Nephron (organoid): ENCODE data around the gene ZBTB16.

Source experiments
- H3K27ac Mint-ChIP-seq, 3 experiments: 2 replicates each; pipeline ENCODE4 v1.8.0; 2020; ENCODE audit warnings: mixed read lengths in 3 of 3, mild to moderate bottlenecking in 2 of 3, moderate library complexity in 1 of 3
- H3K27me3 Mint-ChIP-seq: 2 replicates; pipeline ENCODE4 v1.8.0; 2021; ENCODE audit warnings: low read depth, mild to moderate bottlenecking, moderate library complexity, mixed read lengths
- H3K36me3 Mint-ChIP-seq: 2 replicates; pipeline ENCODE4 v1.8.0; 2020; ENCODE audit warnings: low read depth, mixed read lengths
- H3K4me1 Mint-ChIP-seq: 2 replicates; pipeline ENCODE4 v1.8.0; 2020; ENCODE audit warnings: mixed read lengths
- H3K4me3 Mint-ChIP-seq, 3 experiments: 2 replicates each; pipeline ENCODE4 v1.8.0; 2020; ENCODE audit warnings: mild to moderate bottlenecking in 3 of 3, mixed read lengths in 3 of 3, moderate library complexity in 2 of 3
- H3K9me3 Mint-ChIP-seq: 2 replicates; pipeline ENCODE4 v1.8.0; 2020; ENCODE audit warnings: mixed read lengths
- TF ChIP-seq, protein P1 (sequence below), 3 experiments: fragments of 200-600 bp; sonication (generic); IDR thresholded peaks; one replicate each; pipeline ENCODE4 v1.5.0; 2021; ENCODE audit warnings: antibody characterized with exemption in 3 of 3; ENCODE audit not compliant: unreplicated experiment in 3 of 3

ZBTB16 gene

DNA sequence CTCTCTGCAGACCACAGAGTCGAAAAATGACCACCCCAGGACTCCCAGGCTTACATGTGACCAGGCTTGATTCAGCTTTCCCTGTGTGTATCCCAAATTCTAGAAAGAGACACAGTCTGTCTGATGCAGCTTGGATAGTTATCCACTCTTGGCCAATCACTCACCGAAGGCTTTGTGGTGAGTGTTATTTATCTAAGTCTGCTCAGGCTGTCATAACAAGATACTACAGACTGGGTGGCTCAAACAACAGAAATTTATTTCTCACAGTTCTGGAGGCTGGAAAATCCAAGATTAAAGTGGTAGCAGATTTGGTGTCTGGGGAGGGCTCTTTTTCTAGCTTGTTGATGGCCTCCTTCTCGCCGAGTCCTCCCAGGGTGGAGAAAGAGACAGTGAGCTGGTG is 63.2 kb downstream of the ZBTB16 start:
- H3K4me1 Mint-ChIP-seq, result no peaks in the 10 kb centered on the region
- peaks cover 4% of the 10 kb centered on the region for H3K36me3 Mint-ChIP-seq
- no peak overlapping the region for H3K4me3 Mint-ChIP-seq
- no peak overlapping the region for H3K27ac Mint-ChIP-seq
- peaks cover 51% of the 10 kb centered on the region for H3K27me3 Mint-ChIP-seq
- no peaks in the 10 kb centered on the region for H3K9me3 Mint-ChIP-seq
- TF ChIP-seq, protein P1, sequence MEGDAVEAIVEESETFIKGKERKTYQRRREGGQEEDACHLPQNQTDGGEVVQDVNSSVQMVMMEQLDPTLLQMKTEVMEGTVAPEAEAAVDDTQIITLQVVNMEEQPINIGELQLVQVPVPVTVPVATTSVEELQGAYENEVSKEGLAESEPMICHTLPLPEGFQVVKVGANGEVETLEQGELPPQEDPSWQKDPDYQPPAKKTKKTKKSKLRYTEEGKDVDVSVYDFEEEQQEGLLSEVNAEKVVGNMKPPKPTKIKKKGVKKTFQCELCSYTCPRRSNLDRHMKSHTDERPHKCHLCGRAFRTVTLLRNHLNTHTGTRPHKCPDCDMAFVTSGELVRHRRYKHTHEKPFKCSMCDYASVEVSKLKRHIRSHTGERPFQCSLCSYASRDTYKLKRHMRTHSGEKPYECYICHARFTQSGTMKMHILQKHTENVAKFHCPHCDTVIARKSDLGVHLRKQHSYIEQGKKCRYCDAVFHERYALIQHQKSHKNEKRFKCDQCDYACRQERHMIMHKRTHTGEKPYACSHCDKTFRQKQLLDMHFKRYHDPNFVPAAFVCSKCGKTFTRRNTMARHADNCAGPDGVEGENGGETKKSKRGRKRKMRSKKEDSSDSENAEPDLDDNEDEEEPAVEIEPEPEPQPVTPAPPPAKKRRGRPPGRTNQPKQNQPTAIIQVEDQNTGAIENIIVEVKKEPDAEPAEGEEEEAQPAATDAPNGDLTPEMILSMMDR (IDR thresholded peaks at IDR 0.05; ENCODE audit: unreplicated experiment in 3 of 3), result no peak

DNA sequence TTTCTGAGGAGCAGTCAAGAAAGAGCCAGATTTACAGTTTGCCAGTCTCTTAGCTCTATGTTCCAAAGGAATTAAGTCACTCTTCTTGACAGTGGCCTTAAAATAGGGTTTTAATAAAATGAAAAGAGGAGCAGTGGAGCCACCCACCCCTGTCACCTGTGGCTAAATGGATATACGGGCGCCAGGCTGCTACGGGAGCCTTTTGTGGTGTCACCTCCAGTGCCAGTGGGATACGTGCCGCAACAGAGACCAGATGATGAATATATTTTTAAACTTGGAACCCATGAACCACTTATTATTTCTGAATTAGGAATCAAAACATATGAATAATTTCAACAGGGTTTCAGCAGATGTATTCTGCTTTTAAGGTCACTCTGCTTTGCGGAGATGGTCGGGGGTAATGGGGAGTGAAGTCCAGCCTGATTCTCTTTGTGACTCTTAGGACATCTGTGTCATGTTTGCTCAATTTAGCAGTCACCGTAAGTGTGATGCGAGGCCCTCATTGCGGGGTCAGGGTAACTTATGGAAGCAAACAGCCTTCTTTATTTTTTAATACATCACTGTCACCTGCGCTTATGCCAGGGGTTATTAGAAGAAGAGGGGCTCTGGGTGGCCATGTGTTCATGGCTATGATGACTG is 64.3 kb downstream of the ZBTB16 start:
- Mint-ChIP-seq H3K4me1 (no peaks in the 10 kb centered on the region), H3K4me3 (no peak overlapping the region), H3K36me3 (peaks cover 4% of the 10 kb centered on the region), H3K27ac (no peak overlapping the region), H3K27me3 (peaks cover 48% of the 10 kb centered on the region), H3K9me3 (no peaks in the 10 kb centered on the region)
- TF ChIP-seq, protein P1 (IDR thresholded peaks at IDR 0.05; ENCODE audit: unreplicated experiment in 3 of 3), result no peak

DNA sequence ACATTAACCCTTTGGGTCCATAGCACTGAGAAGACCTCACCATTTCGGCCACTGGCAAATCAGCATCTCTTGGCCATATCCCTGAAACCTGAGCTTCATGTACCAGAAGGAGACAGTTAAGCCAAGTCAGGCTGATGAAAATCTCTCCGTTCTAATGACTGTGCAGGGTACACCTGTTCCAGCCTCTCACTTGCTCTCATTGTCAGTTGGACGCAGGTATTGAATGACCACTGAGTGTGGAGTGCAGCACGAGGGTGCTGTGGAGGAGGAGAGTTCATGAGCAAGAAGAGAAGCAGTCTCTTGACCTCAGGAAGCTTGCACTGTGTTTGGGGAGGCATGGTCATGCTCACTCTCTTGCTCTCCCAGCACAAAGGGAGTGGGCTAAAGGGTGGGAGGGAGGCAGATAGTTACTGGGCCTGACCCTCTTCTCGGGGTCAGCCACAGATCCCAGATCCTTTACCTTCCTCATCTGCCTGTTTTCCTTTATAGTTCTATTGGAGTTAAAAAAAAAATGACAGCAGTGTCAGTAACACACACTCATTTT is 65.2 kb downstream of the ZBTB16 start:
- H3K4me3 Mint-ChIP-seq, result no peak overlapping the region
- TF ChIP-seq, protein P1 (IDR thresholded peaks at IDR 0.05; ENCODE audit: unreplicated experiment in 3 of 3), result no peak
- H3K4me1 Mint-ChIP-seq, result no peaks in the 10 kb centered on the region
- no peak overlapping the region for H3K27ac Mint-ChIP-seq
- peaks cover 48% of the 10 kb centered on the region for H3K27me3 Mint-ChIP-seq
- H3K9me3 Mint-ChIP-seq, result no peaks in the 10 kb centered on the region
- peaks cover 4% of the 10 kb centered on the region for H3K36me3 Mint-ChIP-seq

DNA sequence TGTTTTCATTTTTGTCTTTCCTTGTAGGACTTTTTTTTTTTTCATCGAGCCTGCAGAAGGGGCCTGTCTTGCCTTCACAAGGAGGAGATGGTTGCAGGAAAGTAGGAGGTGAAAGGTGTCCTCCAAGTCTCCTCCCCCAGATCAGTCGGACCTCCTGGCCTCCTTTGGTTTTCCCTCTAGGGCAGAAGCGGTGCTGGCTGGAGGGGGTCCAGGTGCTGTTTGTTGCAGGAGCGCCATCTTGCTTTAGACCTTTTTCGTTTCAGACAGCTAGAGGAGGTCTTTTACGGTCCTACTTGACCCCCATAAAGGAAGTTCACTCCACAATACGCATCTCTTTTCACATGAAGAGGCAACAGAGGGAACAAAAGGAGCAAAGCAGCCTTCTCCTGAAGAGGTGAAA is 66.0 kb downstream of the ZBTB16 start:
- no peak overlapping the region for H3K4me3 Mint-ChIP-seq
- TF ChIP-seq, protein P1 (IDR thresholded peaks at IDR 0.05; ENCODE audit: unreplicated experiment in 3 of 3), result no peak
- peaks cover 43% of the 10 kb centered on the region for H3K27me3 Mint-ChIP-seq
- no peak overlapping the region for H3K27ac Mint-ChIP-seq
- no peaks in the 10 kb centered on the region for H3K9me3 Mint-ChIP-seq
- H3K36me3 Mint-ChIP-seq, result peaks cover 4% of the 10 kb centered on the region
- H3K4me1 Mint-ChIP-seq, result no peaks in the 10 kb centered on the region

DNA sequence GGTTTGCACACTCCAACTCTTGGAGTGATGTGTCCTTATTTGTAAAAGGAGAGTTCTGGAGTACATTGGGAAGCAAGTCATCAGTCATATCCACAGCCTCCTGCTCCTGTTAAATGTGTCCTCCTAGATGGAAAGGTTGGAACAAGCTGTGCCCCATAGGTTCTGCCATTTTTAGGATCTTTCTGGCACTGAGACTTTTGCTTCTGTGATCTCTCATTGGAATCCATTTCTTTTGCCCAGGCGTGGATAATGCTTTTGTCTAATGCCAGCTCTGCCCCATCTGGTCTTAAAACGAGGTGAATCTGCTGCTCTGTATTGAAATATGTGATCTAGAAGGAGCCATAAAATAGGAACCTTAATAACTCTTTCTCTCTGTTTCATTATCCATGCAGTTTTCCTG is 66.4 kb downstream of the ZBTB16 start:
- Mint-ChIP-seq H3K4me1 (peaks cover 4% of the 10 kb centered on the region), H3K27ac (no peak overlapping the region), H3K4me3 (no peak overlapping the region), H3K9me3 (no peaks in the 10 kb centered on the region), H3K27me3 (peaks cover 38% of the 10 kb centered on the region), H3K36me3 (peaks cover 4% of the 10 kb centered on the region)
- TF ChIP-seq, protein P1 (IDR thresholded peaks at IDR 0.05; ENCODE audit: unreplicated experiment in 3 of 3), result no peak

DNA sequence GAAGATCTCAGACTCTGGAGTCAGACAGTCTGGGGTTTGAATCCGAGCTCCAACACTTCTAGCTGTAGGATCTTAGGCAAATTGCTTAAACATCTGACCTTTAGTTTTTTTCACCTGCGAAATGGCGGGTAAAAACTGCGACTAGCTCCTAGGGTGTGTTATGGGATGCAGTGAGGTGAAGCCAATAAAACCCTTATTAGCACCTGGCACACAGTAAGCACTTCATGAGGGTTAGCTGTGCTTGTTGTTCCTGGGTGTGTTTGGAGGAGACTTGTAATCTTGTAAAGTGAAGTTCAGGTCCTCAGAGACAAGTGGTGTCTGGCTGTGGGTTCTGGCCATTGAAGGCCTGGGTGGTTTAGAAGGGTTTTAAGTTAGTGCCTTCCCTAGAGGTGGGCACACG is 68.9 kb downstream of the ZBTB16 start:
- TF ChIP-seq, protein P1 (IDR thresholded peaks at IDR 0.05; ENCODE audit: unreplicated experiment in 3 of 3), result no peak
- no peak overlapping the region for H3K27ac Mint-ChIP-seq

More for the DNA sequence above, 68.9 kb downstream of the ZBTB16 start:
- peaks cover 4% of the 10 kb centered on the region for H3K36me3 Mint-ChIP-seq
- H3K27me3 Mint-ChIP-seq, result peaks cover 37% of the 10 kb centered on the region
- H3K4me3 Mint-ChIP-seq, result no peak overlapping the region
- H3K9me3 Mint-ChIP-seq, result no peaks in the 10 kb centered on the region
- peaks cover 15% of the 10 kb centered on the region for H3K4me1 Mint-ChIP-seq
